HepG2 (cell line): ENCODE data around the gene CYBC1. TPM values are rescaled to one million over a fixed set of nuclear protein-coding genes. Genes with fewer than 3 reads are reported as not detected.
A peak's percentile ranks its signal among the peaks of the same experiment; 100 is the strongest.

ENCODE experiments used
- ATRX ChIP-seq: sonication (generic); formaldehyde crosslinking; IDR thresholded peaks from 2 replicates; pipeline ENCODE4 v1.4.0; 2020; ENCODE audit warnings: missing genetic modification reagents, borderline replicate concordance
- BCL3 ChIP-seq: sonication (generic); formaldehyde crosslinking; IDR thresholded peaks from 2 replicates; pipeline ENCODE4 v1.5.1; 2020; ENCODE audit warnings: mild to moderate bottlenecking, missing genetic modification reagents, moderate library complexity
- CHD2 ChIP-seq: IDR thresholded peaks from 2 replicates; pipeline ENCODE4 v1.6.1; 2011; ENCODE audit warnings: low read depth, low read length, improper control_type of control experiment
- DNMT1 ChIP-seq: sonication (generic); formaldehyde crosslinking; IDR thresholded peaks from 2 replicates; pipeline ENCODE4 v1.5.1; 2020; ENCODE audit warnings: mild to moderate bottlenecking, missing genetic modification reagents
- HNF1B ChIP-seq: sonication (generic); formaldehyde crosslinking; IDR thresholded peaks from 2 replicates; pipeline ENCODE4 v1.5.1; 2020; ENCODE audit warnings: mild to moderate bottlenecking, moderate library complexity, missing genetic modification reagents
- KLF9 ChIP-seq: IDR thresholded peaks from 2 replicates; pipeline ENCODE4 v1.6.1; 2016; ENCODE audit warnings: low read depth
- MEIS1 ChIP-seq: sonication (generic); formaldehyde crosslinking; IDR thresholded peaks from 2 replicates; pipeline ENCODE4 v1.9.0; 2021; ENCODE audit warnings: mild to moderate bottlenecking, missing genetic modification reagents, moderate library complexity, borderline replicate concordance
- RNF219 ChIP-seq: sonication (generic); formaldehyde crosslinking; IDR thresholded peaks from 2 replicates; pipeline ENCODE4 v1.5.0; 2020; ENCODE audit warnings: mild to moderate bottlenecking, missing genetic modification reagents
- SMYD3 ChIP-seq: sonication (generic); formaldehyde crosslinking; IDR thresholded peaks from 2 replicates; pipeline ENCODE4 v1.8.1; 2023; ENCODE audit warnings: mild to moderate bottlenecking, missing genetic modification reagents
- SNAPC5 ChIP-seq: sonication (generic); formaldehyde crosslinking; IDR thresholded peaks from 2 replicates; pipeline ENCODE4 v1.8.1; 2023; ENCODE audit warnings: mild to moderate bottlenecking, missing genetic modification reagents, borderline replicate concordance
- SOX13 ChIP-seq, 3 experiments: fragments of 450-650 bp in 1 of 3; sonication (generic) in 1 of 3; formaldehyde crosslinking in 1 of 3; IDR thresholded peaks in 2 of 3; conservative IDR thresholded peaks in 1 of 3; 2 replicates each; pipeline versions ENCODE4 v1.5.0 to v1.6.1; 2016 to 2020; ENCODE audit warnings: antibody characterized with exemption in 1 of 3, mild to moderate bottlenecking in 1 of 3, missing compliant biosample characterization in 1 of 3, missing genetic modification reagents in 1 of 3, moderate library complexity in 1 of 3
- SRSF1 ChIP-seq: fragments of 200-400 bp; formaldehyde crosslinking; optimal IDR thresholded peaks from 2 replicates; pipeline ENCODE3; 2017; ENCODE audit warnings: mild to moderate bottlenecking, low read depth, low read length, moderate library complexity
- ZBTB49 ChIP-seq: sonication (generic); formaldehyde crosslinking; IDR thresholded peaks from 2 replicates; pipeline ENCODE4 v1.4.0; 2020; ENCODE audit warnings: missing genetic modification reagents, borderline replicate concordance
- ZC3H4 ChIP-seq: sonication (generic); formaldehyde crosslinking; IDR thresholded peaks from 2 replicates; pipeline ENCODE4 v1.4.0; 2020; ENCODE audit warnings: missing genetic modification reagents, borderline replicate concordance
- ZNF225 ChIP-seq: sonication (generic); formaldehyde crosslinking; IDR thresholded peaks from 2 replicates; pipeline ENCODE4 v1.4.0; 2020; ENCODE audit warnings: mild to moderate bottlenecking, missing genetic modification reagents
- ZNF275 ChIP-seq: sonication (generic); formaldehyde crosslinking; IDR thresholded peaks from 2 replicates; pipeline ENCODE4 v1.8.0; 2022; ENCODE audit warnings: missing genetic modification reagents, mild to moderate bottlenecking, inconsistent platforms, borderline replicate concordance
- ZNF296 ChIP-seq: sonication (generic); formaldehyde crosslinking; conservative IDR thresholded peaks from 2 replicates; pipeline ENCODE4 v1.5.0; 2020; ENCODE audit warnings: mild to moderate bottlenecking, missing genetic modification reagents
- ZNF329 ChIP-seq: sonication (generic); formaldehyde crosslinking; IDR thresholded peaks from 2 replicates; pipeline ENCODE4 v1.9.0; 2021; ENCODE audit warnings: low read depth, mild to moderate bottlenecking, missing genetic modification reagents
- polyA plus RNA-seq, 8 experiments: library from polyadenylated mRNA; depleted of rRNA in 3 of 8; stranded (reverse) in 7 of 8; unstranded in 1 of 8; fragments of >200 nt; fragmentation: Illumina TruSeq in 4 of 8; extraction: Trizol in 4 of 8; gene quantifications; 2 replicates each; pipeline versions ENCODE4 v1.2.1 to v1.2.3, GENCODE V29; 2011 to 2016; ENCODE audit warnings: low read depth in 4 of 8, missing spikeins in 1 of 8, mixed read lengths in 1 of 8; ENCODE audit not compliant: insufficient read depth in 1 of 8
- total RNA-seq, 5 experiments: library from RNA; depleted of rRNA; stranded (reverse); fragments of >200 nt; fragmentation: Illumina TruSeq; extraction: Trizol; gene quantifications; 2 replicates each; pipeline ENCODE4 v1.2.3, GENCODE V29; 2016; ENCODE audit warnings: low read depth in 1 of 5

CYBC1 gene
- total and polyA plus RNA-seq, 2 of the 13 experiments (the other 11 are each of a cell fraction or from before 2014, with no cell fraction given): 43.4 to 44.1 TPM

GRCh38 chr17:82412535-82413520, 37.7 kb downstream of the CYBC1 start (continued):
- no peak for TF ChIP-seq MEIS1 (CRISPR knock-in tag)
- TF ChIP-seq SNAPC5 (CRISPR knock-in tag): no peak
- TF ChIP-seq SMYD3 (CRISPR knock-in tag): no peak
- TF ChIP-seq CHD2: no peak
- no peak for TF ChIP-seq BCL3
- no peak for TF ChIP-seq SOX13 (IDR thresholded peaks at IDR 0.05)
- peak in 1 of 2 experiments; percentile 61; a peak in 2 of 4 replicates for TF ChIP-seq SOX13 (CRISPR knock-in tag; conservative IDR thresholded peaks at IDR 0.05 in 1 of 2, IDR thresholded peaks at IDR 0.05 in 1 of 2)
- TF ChIP-seq ATRX (CRISPR knock-in tag): no peak
- no peak for TF ChIP-seq KLF9
- no peak for TF ChIP-seq ZNF296 (CRISPR knock-in tag)
- TF ChIP-seq HNF1B (CRISPR knock-in tag): peak; percentile 83
- TF ChIP-seq ZNF225: no peak
- no peak for TF ChIP-seq ZNF329 (CRISPR knock-in tag)
- no peak for TF ChIP-seq RNF219 (CRISPR knock-in tag)
- TF ChIP-seq ZNF275 (CRISPR knock-in tag): no peak
- no peak for TF ChIP-seq ZC3H4 (CRISPR knock-in tag)
- no peak for TF ChIP-seq SRSF1
- TF ChIP-seq ZBTB49 (CRISPR knock-in tag): no peak
- TF ChIP-seq DNMT1 (CRISPR knock-in tag): 0 out of 2 replicates have a peak, but pooled peaks have one; percentile 21
